HG03103 (cell line): ENCODE results near the gene RALGAPA2.
A peak's percentile ranks its signal among the peaks of the same experiment; 100 is the strongest.

ENCODE experiments used
- ATAC-seq: cut with Tn5 transposase; IDR thresholded peaks from one replicate; pipeline ENCODE4 v1.9.1; 2021; ENCODE audit warnings: low read depth; ENCODE audit not compliant: unreplicated experiment

The RALGAPA2 gene

DNA sequence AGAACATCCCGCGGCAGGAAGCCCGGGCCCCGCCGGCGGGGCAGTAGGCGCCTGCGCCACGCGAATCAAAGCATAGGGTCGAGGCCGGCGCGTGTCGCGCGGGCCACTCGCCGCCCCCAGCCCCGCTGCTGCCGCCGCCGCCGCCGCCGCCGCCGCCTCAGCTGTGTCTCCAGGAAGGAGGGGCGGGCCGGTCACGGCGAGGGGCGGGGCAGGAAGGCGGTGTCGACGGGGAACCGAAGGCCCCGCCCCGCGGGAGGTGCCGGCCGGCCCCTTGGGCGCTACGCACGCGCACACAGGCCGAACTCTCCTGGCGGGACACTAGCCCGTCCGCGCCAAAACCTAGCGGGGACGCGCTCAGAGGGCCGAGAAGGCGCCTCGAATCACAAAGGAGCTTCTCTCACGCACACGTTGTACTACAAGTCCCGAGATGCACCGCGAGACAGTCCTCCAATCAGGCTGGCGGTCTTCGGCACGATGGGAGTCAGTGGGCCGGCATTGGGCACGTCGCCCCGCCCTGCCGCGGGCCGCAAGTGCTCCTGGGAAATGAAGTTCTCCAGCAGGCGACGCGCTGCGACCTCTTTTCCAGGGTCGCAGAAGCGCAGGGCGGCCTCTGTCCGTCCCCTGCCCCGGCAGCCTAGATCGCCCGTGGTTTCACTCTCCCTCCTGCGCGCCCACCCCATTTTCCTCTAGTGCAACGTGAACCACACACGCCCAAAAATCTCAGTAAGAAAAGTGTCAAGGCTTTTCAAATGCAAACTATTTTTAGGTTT, at the start of gene RALGAPA2:
Gene RALGAPA2, minus strand, starts transcription at position 171 of the 770 bp plus-strand sequence. Its CDS starts 164 bp downstream, at position 7.
- peak; percentile 89 for ATAC-seq

DNA sequence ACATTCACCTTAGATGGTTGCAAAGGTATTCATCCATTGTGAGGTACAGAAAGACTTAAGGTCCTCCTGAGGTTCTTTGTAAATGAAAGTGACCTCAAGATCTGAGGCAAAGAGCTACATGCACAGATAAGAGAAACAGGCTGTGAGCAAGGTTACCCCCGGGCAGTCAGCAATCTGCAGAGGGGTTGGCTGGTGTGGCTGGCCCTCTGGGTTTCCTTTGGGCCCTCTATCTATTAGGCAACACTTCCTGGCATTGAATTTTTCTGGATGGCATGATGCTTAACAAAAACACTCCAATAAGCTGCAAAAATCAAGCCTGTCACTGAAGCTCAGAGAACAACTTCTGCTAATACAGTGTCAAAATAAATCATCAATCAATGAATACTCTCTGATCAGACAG, 48.9 kb upstream of the RALGAPA2 start:
- no peak for ATAC-seq

DNA sequence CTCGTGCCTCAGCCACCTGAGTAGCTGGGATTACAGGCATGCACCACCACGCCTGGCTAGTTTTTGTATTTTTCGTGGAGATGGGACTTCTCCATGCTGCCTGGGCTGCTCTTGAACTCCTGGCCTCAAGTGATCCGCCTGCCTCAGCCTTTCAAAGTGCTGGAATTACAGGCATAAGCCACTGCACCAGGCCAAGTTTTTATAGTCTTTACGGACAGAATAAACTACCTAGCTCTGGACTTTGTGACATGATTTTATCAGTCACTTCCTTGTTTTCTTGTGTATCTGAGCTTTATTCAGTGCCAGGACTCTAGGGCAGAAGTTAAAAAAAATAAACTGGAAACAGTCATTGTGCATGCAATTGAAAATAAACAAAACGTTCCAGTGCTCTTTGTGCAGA, 46.7 kb upstream of the RALGAPA2 start:
- no peak for ATAC-seq

DNA sequence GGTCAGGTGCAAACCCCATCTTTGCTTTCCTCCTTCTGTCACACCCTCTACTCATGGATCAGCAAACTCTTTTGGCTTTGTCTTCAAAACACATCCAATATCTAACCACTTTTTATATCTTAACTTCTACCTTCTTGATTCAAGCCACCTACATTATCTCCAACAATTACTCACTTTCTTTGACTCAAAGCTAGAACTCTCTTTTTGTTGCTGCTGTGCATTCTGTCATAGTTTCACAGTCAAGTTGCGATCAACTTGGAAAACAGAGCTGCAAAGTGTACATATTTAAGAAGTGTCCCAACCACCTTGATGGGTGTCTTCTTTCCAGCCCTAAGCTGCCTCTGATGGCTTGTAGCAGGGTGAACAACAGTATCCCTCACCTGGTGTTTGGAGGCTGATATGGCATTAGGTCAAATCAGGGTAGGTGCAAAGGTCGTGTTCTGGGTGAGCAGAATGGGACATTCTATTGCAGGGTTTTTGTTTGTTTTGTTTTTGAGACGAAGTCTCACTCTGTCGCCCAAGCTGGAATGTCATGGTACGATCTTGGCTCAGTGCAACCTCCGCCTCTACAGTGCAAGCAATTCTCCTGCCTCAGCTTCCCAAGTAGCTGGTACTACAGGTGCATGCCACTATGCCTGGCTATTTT, 43.4 kb upstream of the RALGAPA2 start:
- no peak for ATAC-seq

DNA sequence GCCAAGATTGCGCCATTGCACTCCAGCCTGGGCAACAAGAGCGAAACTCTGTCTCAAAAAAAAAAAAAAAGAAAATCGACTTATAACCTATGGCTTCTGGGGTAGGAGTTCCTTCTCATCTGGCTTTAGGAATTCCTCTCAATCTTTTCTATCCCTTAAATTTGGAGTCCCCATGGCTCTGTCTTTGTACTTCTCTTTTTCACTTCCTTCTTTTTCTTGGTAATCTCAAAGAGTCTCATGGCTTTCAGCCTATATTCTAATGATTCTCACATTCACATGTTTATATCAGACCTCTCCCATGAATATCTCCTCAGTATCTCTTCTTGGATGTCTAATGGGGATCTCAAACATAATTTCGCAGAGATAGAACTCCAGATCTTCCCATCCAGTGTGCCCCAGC, 42.8 kb upstream of the RALGAPA2 start:
- no peak for ATAC-seq

DNA sequence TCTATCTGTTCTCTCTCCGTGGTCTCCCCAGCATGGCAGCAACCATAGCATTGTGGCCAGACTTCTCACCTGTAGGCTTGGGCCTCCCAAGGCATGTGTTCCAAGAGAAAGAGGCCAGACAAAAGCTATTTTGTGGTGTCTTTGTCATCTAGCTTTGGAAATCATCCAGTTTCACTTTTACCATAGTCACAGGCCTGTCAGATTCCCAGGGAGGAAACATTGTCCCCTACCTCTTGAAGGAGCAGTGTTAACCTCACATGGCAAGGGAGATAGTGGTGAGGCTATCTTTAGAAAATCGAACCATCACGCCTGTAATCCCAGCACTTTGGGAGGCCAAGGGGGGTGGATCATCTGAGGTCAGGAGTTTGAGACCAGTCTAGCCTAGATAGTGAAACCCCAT, 42.3 kb upstream of the RALGAPA2 start:
- no peak for ATAC-seq

DNA sequence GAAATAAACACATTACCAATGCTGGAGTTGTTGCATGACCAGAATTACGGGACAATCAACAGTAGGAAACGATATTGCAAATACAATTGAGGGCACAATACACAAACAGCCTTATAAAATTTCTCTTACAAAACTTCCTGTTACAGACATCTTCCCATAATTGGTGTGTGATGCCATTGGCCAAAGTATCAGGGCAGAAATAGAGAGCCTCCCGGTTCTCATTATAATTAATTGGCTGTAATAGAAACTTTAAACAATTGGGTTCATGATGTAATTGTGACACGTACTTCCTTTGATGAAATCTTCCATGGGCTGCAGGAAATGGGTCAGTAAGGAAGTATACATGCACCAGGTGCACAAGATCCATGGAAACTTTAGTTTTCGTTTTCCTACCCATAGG, 40.3 kb upstream of the RALGAPA2 start:
- ATAC-seq: no peak

DNA sequence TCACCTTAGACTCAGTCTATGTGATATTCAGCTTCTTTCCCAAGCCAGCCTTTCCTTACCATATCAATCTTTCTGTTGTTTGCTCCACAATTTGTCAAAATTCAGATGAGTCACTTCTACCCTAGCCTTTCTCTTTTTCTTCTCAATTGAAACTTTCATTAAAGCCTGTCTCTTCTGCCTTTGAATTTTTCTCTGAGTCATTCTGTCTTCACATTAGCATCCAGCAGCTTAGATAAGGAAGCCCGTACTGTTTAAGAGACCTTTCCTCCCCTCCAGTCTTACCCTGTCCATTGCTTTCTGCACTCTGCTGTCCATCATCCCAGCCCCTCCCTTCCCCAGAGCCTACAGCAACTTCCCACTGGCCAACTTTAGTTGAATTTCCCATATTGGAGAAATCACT, 34.9 kb upstream of the RALGAPA2 start:
- no peak for ATAC-seq

DNA sequence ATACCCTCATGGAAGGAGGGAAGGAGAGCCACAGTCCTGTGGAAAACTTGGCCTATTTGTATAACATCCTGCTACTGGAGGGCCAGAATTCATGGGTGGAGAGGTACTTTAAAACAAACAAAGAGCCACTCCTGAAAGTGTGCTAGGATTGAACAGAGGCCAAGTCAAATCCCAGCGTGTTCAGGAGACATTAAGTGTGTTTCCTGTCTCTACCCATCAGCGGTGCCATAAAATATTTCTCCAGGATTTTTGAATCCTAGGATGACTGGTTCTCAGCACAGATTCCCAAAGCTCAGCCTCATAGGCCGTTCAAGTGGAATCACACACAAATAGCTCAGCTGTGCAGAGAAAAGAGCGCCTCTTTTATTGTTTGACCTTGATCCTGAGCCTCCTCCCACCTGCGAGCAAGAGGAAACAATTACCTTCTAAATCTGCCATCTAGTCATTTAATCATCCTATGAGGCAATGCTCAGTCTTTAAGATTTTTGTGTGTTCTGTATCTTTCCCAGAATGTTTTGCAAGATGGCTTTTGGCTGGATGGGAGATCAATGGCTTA, 31.8 kb upstream of the RALGAPA2 start:
- no peak for ATAC-seq

DNA sequence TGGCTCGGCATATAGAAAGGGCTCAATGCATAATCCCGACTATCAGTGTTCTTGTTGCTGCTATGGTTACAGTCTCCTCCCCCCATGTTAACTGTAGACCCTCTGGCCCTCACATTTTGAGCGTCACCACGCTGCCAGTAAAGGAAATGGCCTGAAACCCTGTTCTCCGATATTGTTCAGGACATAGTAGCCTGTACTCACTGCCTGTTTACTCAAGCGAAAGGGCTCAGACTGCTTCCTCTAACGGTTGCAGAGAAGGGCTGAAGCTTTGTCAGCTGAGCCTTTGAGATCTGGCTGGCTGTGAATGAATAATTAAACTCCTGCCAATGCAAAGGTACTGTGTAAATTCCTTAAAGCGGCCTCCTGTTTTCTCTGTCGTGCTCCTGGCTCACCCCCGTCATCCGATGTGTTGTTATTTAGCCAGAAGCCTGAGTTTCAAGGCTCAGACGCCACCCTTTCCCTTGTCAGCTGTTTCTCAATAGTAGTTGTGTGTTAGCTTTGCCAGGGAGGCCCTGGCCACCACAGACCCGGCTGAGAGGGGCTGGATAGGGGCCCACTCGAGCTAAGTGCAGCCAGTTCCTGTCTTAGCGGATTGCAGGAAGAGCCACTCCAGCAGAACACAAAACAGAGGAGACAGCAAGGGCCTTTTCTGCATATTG, 31.2 kb upstream of the RALGAPA2 start:
- peak; percentile 90 for ATAC-seq

DNA sequence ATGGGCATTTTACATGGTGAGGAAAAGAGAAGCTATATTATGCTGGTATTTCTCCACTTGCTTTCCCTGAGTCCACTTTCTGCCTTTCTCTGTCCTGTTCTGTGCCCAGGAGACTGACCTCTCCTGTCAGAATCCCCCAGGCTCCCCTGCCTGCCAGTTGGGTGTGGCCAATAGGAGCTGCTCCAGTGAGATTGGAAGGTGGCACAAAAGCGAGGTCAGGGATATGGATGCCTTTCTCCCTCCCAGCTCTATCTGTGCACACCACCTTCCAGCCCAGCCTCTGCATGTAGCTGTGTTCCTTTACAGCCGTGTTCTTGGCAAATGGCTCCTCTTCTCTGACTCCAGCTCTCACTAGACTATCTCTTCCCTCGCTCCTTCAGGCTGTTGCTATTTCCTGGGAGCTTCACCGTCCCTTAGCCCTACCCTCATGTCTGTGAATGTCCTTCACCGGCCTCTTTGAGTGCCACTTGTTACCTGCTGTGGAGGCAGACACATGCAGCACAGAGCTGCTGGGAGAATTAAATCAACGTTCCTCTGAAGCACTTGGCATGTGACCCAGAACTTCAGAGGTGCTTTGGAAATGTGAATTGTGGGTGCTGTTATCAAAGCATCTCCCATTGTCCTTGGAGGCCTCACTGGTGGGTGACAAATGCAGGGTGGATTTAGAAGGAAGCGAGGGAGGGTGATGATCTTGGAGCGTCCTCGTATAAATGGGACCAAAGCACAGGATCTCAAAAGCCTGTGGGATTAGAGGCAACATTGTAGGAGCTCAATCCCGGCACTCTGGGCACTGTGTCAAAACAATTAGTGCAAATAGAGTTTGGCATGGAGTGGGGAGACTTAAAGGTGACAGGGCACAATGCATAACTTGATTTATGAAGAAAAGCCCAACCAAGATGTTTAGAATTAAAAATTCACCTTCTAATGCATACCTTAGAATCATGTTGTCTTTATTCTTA, 28.9 kb upstream of the RALGAPA2 start:
- no peak for ATAC-seq

DNA sequence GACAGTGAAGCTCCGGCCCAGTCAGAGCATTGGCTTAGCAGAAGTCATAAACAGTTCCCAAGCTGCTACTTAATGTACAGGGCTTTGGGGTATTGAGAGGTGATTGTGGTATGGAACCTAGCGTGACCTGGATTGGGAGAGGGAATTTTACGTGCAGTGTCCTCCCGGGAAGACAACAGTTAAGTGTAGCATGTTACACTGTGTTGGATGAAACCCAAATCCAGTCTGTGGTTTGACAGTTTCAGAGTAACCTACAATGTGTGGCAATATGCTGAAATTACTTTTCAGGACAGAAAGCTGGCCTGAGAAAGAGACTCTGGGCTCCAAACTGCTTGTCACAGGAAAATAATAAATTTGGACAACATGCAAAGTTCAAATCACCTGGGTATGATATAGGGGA, 28.1 kb upstream of the RALGAPA2 start:
- ATAC-seq: no peak

DNA sequence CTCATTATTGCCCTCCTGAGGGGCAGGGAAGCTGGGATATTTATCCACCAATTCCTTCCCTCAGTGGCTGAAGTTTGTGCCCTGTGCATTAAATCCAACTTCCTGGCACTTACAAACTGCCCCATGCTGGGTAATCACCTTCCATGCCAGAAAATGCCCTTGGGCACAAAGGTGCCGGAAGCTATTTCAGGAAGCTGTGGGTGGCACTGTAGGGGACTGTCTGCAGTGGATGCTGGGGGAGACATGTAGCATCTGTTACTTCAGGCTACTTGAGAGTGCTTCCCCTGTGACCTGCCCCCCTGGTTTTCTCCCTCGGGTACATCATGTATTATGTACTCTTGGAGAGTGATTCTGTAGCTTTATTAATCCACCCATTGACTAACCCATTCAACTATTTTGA, 24.7 kb upstream of the RALGAPA2 start:
- ATAC-seq: no peak

DNA sequence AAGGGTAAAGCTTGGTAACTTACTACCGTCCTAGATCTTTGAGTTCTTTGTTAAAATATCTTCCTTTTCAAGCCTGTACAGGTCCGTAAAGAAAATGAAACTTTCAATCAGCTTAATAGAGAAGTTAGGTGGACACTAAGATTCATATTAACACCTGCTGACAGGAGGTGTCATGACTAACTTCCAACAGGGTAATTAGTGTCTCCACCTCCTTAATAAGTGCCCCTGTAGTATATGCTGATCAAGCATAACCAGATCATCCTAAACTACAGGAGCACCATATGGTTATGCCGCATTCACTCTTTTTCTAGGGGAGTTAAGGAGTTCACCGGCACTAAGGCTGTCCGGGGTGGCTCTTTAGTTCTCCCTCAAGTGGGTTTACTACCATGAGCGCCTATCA, 23.9 kb upstream of the RALGAPA2 start:
- no peak for ATAC-seq

DNA sequence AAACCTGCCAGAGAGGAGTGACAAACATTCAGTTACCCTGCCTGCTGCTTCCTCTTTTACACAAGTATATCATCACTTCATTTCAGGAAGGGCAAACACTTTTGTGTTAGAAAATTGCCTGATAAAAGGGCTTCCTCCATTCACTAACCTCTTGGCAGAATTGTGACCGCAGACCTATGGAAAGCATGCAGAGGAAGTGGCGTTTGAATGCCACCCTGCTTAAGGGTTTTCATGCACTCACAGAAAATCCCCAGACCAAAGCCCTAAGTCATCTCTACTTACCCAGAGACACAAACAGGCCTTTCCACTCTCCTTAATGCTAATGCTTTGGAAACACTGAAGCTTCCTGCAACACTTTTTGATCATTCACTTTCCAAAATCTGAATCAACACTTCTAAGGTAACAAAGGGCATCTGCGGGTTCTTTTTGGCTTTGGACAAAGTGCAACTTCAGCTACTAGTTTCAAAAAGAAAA, 22.1 kb upstream of the RALGAPA2 start:
- no peak for ATAC-seq

DNA sequence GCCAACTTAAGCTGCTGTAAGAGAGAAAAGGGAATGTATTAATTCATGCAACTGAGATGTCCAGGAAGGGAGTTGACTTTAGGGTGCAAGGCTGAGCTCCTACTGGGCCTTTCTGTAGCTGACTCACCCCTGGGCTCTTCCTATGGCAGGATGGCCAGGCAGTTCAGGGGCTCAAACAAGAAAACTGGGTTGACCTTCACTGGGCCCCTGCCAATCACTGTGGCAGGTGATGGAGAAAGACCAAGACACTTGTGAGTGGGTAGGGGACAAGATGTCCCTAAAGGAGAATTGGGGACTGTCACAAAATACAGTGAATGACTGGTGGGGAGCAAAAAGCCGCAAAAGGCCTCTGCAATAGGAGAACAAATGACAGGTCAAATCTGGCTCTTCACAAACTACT, 21.5 kb upstream of the RALGAPA2 start:
- no peak for ATAC-seq

DNA sequence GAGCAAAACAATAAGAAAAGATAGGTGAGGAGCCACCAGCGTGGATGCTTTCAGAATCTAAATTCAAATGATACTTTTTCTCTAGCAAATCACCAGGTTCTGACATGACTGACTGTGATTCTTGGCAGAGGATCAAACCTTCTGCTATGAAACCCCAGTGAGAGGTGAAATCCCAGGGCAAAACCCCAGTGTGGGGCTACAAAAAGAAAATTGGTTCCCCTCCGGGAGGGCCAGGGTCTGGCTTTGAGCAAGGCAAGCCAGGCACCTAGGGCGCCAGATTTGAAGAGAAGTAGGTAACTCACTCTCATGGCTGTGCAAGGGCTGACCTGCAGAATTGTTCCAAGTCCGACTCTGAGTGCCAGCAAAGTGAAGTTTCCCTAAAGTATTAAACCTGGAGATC, 20.2 kb upstream of the RALGAPA2 start:
- ATAC-seq: no peak

DNA sequence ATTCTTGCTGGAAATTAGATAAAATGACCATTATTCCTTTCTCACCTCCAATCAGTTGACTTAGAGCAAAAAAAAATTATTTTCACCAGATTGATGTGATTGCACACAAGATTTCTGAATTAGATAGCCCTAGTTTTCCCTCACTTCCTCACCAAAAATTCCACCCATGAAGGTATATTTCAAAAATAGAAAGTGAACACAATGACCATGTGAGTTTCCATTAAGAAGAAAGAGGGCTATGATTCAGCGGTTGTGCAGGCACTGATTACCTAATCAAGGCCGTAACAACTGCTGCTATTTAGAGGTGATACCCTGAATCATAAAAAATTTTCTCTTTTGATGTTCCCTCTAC, 19.5 kb upstream of the RALGAPA2 start:
- ATAC-seq: no peak

DNA sequence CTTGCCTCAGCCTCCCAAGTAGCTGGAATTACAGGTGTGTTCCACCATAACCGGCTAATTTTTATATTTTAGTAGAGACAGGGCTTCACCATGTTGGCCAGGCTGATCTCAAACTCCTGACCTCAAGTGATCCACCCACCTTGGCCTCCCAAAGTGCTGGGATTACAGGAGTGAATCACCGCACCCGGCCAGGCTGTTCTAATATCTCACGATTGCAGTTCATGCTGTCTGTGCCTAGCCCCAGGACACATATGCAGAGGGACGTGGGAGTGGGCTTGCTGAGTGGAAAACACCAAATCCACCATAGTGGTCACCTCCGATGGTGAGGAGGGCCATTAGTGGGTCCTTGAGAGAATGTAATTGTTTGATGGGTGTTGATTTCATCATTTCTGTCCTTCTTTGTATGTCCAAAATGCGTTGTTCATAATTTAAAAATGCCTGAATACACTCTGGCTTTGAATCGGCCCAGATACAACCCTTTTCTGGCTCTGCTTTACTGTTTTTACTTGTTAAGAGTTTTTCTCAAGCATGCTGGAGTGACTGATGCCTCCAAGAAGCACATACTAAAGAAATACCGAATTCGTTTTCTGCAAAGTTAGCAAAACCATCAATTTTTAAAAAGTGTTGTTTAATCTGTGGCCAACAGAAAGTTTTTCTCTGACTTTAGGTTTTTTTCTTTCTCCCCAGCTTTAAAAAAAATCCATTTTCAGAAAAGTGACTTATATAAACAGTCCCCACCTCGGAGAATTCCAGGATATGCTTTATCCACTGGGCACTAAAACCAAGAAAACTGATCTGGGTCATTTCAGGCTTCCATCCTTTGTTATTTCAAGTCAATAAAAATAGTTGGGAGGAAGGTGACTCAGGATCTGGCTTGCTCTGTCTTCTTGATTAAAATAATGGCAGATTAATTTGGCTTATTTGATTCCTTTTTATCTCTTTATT, 18.8 kb upstream of the RALGAPA2 start:
- no peak for ATAC-seq
